ENCODE results near the gene ELAVL4.

DNA sequence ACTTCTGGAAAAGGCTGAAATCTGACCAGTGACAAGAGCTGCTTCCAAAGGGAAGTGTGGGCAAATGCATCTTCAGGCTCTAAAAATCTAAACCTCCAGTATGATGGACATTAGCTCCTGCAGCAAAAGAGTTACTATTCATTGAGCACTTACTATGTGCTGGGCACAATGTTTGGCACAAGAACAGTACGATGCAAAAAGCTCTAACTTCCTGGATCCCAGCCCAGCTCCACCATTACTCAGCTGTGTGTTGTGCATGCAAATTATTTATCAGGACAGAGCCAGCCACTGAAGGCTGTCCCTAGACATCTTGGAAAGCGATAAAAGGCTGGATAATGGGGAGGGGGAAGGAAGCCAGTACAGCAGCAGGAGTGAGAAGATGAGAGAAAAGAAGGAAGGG, 143.5 kb downstream of the ELAVL4 start:
- TF ChIP-seq HDAC2 (IDR thresholded peaks at IDR 0.05; ENCODE audit: borderline replicate concordance in 1 of 2, low read depth in 2 of 2, low read length in 2 of 2) (no peak), BRCA1 (IDR thresholded peaks at IDR 0.05; ENCODE audit: low read depth, low read length) (no peak)
